ENCODE measurements around the gene DIAPH3.

The DIAPH3 gene

GRCh38 chr13:59963383-59963782, 200.3 kb downstream of the DIAPH3 start:
- DNase-seq (ENCODE audit: insufficient read length, low spot score): no peak
- no peak for FAIRE-seq
- TF ChIP-seq POU2F2 (IDR thresholded peaks at IDR 0.05; ENCODE audit: low read depth, low read length) (no peak), POLR2A (IDR thresholded peaks at IDR 0.05; ENCODE audit: low read depth, low read length) (no peak), SPI1 (IDR thresholded peaks at IDR 0.05; ENCODE audit: low read depth, low read length) (no peak), PAX5 (IDR thresholded peaks at IDR 0.05; ENCODE audit: insufficient read depth, low read length, severe bottlenecking) (no peak), TAF1 (IDR thresholded peaks at IDR 0.05; ENCODE audit: low read depth, low read length) (no peak), POLR2AphosphoS5 (IDR thresholded peaks at IDR 0.05; ENCODE audit: low read depth, low read length) (no peak)

GRCh38 chr13:59962343-59962742, 201.4 kb downstream of the DIAPH3 start:
- DNase-seq (ENCODE audit: insufficient read length, low spot score) (no peak), FAIRE-seq (no peak)
- TF ChIP-seq POLR2A (IDR thresholded peaks at IDR 0.05; ENCODE audit: low read depth, low read length) (no peak), POU2F2 (IDR thresholded peaks at IDR 0.05; ENCODE audit: low read depth, low read length) (no peak), SPI1 (IDR thresholded peaks at IDR 0.05; ENCODE audit: low read depth, low read length) (no peak), PAX5 (IDR thresholded peaks at IDR 0.05; ENCODE audit: insufficient read depth, low read length, severe bottlenecking) (no peak), POLR2AphosphoS5 (IDR thresholded peaks at IDR 0.05; ENCODE audit: low read depth, low read length) (no peak), TAF1 (IDR thresholded peaks at IDR 0.05; ENCODE audit: low read depth, low read length) (no peak)

DNA sequence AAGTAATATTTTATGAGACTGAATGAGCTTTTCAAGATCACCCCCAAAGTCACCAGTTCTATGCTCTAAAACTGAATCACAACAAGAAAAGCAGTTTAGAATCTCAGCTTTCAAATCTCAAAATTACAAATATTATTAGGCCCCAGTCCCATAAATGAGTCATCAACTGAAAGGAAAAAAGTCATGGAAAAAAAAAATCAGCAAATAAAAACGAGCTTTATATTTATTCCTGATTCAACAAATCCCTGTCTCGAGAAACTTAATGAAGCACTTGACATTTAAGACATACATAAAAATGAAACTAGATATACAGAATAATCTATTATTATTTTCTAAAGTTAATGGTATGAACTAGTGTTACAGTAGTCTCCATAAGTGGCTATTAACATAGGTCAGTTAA, 203.0 kb downstream of the DIAPH3 start:
- no peak for TF ChIP-seq POU2F2 (IDR thresholded peaks at IDR 0.05; ENCODE audit: low read depth, low read length)
- DNase-seq (ENCODE audit: insufficient read length, low spot score): no peak
- no peak for FAIRE-seq

GRCh38 chr13:59957438-59957837, 206.3 kb downstream of the DIAPH3 start:
- TF ChIP-seq SPI1 (IDR thresholded peaks at IDR 0.05; ENCODE audit: low read depth, low read length) (no peak), PAX5 (IDR thresholded peaks at IDR 0.05; ENCODE audit: insufficient read depth, low read length, severe bottlenecking) (no peak), TAF1 (IDR thresholded peaks at IDR 0.05; ENCODE audit: low read depth, low read length) (no peak), POLR2A (IDR thresholded peaks at IDR 0.05; ENCODE audit: low read depth, low read length) (no peak), POU2F2 (IDR thresholded peaks at IDR 0.05; ENCODE audit: low read depth, low read length) (no peak), POLR2AphosphoS5 (IDR thresholded peaks at IDR 0.05; ENCODE audit: low read depth, low read length) (no peak)
- DNase-seq (ENCODE audit: insufficient read length, low spot score) (no peak), FAIRE-seq (no peak)

DNA sequence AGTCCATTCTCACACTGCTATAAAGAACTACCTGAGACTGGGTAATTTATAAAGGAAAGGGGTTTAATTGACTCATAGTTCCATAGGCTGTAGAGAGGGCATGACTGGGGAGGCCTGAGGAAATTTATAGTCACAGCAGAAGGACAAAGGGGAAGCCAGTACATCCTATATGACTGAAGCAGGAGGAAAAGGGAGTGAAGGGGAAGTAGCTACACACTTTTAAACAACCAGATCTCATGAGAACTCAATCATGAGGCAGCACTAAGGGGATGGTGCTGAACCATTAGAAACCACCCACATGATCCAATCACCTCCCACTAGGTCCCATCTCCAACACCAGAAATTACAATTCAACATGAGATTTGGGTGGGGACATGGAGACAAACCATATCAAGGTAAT, 209.1 kb downstream of the DIAPH3 start:
- no peak for FAIRE-seq
- TF ChIP-seq POLR2A (IDR thresholded peaks at IDR 0.05; ENCODE audit: low read depth, low read length) (no peak), TAF1 (IDR thresholded peaks at IDR 0.05; ENCODE audit: low read depth, low read length) (no peak), POLR2AphosphoS5 (IDR thresholded peaks at IDR 0.05; ENCODE audit: low read depth, low read length) (no peak), POU2F2 (IDR thresholded peaks at IDR 0.05; ENCODE audit: low read depth, low read length) (no peak), PAX5 (IDR thresholded peaks at IDR 0.05; ENCODE audit: insufficient read depth, low read length, severe bottlenecking) (no peak), SPI1 (IDR thresholded peaks at IDR 0.05; ENCODE audit: low read depth, low read length) (no peak)
- DNase-seq (ENCODE audit: insufficient read length, low spot score): no peak

DNA sequence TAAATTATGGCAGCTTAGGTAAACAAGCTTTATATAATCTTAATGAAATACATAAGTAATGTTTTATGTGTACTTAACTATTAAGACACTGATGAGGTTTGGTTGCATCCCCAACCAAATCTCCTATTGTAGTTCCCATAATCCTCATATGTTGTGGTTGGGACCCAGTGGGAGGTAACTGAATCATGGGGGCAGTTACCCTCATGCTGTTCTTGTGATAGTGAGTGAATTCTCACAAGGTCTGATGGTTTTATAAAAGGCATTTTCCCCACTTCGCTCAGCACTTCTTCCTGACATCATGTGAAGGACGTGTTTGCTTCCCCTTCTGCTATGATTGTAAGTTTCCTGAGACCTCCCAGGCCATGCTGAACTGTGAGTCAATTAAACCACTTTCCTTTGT, 212.7 kb downstream of the DIAPH3 start:
- DNase-seq (ENCODE audit: insufficient read length, low spot score) (no peak), FAIRE-seq (no peak)

DNA sequence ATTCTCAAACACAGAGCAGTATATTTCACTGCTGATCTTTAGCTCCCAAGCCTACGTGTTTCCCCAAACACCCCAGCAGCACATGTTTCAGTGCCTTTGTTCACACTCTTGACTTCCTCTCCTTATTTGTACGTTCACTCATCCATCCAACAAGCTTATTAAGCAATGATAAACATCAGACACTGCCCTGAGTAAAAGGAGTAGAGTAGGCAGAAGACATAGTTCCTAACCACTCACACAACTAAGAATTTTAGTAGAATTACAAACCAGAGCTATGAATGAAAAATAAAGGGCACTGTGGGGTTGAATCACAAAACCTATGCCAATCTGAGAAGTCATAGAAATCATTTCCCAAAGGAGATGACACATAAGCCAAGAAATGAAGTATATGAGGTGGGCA, 213.5 kb downstream of the DIAPH3 start:
- DNase-seq (ENCODE audit: insufficient read length, low spot score) (no peak), FAIRE-seq (no peak)
- TF ChIP-seq POU2F2 (IDR thresholded peaks at IDR 0.05; ENCODE audit: low read depth, low read length) (no peak), POLR2A (IDR thresholded peaks at IDR 0.05; ENCODE audit: low read depth, low read length) (no peak), SPI1 (IDR thresholded peaks at IDR 0.05; ENCODE audit: low read depth, low read length) (no peak), POLR2AphosphoS5 (IDR thresholded peaks at IDR 0.05; ENCODE audit: low read depth, low read length) (no peak), TAF1 (IDR thresholded peaks at IDR 0.05; ENCODE audit: low read depth, low read length) (no peak), PAX5 (IDR thresholded peaks at IDR 0.05; ENCODE audit: insufficient read depth, low read length, severe bottlenecking) (no peak)

More for the DNA sequence above, 212.7 kb downstream of the DIAPH3 start:
- TF ChIP-seq POU2F2 (IDR thresholded peaks at IDR 0.05; ENCODE audit: low read depth, low read length): no peak
- no peak for TF ChIP-seq POLR2A (IDR thresholded peaks at IDR 0.05; ENCODE audit: low read depth, low read length)
- TF ChIP-seq TAF1 (IDR thresholded peaks at IDR 0.05; ENCODE audit: low read depth, low read length): no peak
- no peak for TF ChIP-seq POLR2AphosphoS5 (IDR thresholded peaks at IDR 0.05; ENCODE audit: low read depth, low read length)
- TF ChIP-seq PAX5 (IDR thresholded peaks at IDR 0.05; ENCODE audit: insufficient read depth, low read length, severe bottlenecking): no peak
- no peak for TF ChIP-seq SPI1 (IDR thresholded peaks at IDR 0.05; ENCODE audit: low read depth, low read length)

GRCh38 chr13:59948686-59949085, 215.0 kb downstream of the DIAPH3 start:
- DNase-seq (ENCODE audit: insufficient read length, low spot score) (no peak), FAIRE-seq (no peak)
- TF ChIP-seq SPI1 (IDR thresholded peaks at IDR 0.05; ENCODE audit: low read depth, low read length) (no peak), PAX5 (IDR thresholded peaks at IDR 0.05; ENCODE audit: insufficient read depth, low read length, severe bottlenecking) (no peak)

- TF ChIP-seq TAF1 (IDR thresholded peaks at IDR 0.05; ENCODE audit: low read depth, low read length) (no peak), PAX5 (IDR thresholded peaks at IDR 0.05; ENCODE audit: insufficient read depth, low read length, severe bottlenecking) (no peak), POLR2AphosphoS5 (IDR thresholded peaks at IDR 0.05; ENCODE audit: low read depth, low read length) (no peak), POLR2A (IDR thresholded peaks at IDR 0.05; ENCODE audit: low read depth, low read length) (no peak), SPI1 (IDR thresholded peaks at IDR 0.05; ENCODE audit: low read depth, low read length) (no peak), POU2F2 (IDR thresholded peaks at IDR 0.05; ENCODE audit: low read depth, low read length) (no peak)
- no peak for FAIRE-seq
- no peak for DNase-seq (ENCODE audit: insufficient read length, low spot score)
These were observed 216.8 kb downstream of the DIAPH3 start for GRCh38 chr13:59946944-59947343.

DNA sequence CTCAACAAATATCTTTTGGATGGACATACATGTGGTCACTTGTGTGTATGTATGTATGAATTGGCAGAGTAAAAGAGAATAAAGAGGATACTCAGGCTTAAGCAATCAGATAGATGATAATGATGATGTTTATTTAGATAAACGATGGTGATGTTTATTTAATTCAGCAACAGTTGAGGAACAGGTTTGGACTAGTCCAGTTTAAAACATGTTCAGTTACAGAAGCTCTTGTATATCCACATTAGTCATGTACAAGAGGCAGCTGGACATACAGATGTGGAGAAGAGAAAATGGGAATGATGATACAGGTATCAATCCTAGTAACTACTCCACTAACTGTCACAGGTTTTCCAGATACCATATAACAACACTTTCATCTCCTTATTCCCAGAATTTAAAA, 232.1 kb downstream of the DIAPH3 start:
- TF ChIP-seq POU2F2 (IDR thresholded peaks at IDR 0.05; ENCODE audit: low read depth, low read length) (no peak), POLR2AphosphoS5 (IDR thresholded peaks at IDR 0.05; ENCODE audit: low read depth, low read length) (no peak), PAX5 (IDR thresholded peaks at IDR 0.05; ENCODE audit: insufficient read depth, low read length, severe bottlenecking) (no peak), SPI1 (IDR thresholded peaks at IDR 0.05; ENCODE audit: low read depth, low read length) (no peak), POLR2A (IDR thresholded peaks at IDR 0.05; ENCODE audit: low read depth, low read length) (no peak), TAF1 (IDR thresholded peaks at IDR 0.05; ENCODE audit: low read depth, low read length) (no peak)
- FAIRE-seq (no peak), DNase-seq (ENCODE audit: insufficient read length, low spot score) (no peak)
